HUDEP-2 (cell line): ENCODE results near the gene GDNF.
"Not testable (repeated sequence)": the region's sequence is repeated elsewhere in the genome, so short reads cannot be mapped to it uniquely, and the experiment has no call there.

Experiments used
- DNase-seq, 76 experiments: peaks; one replicate each; lab custom pipeline; 2025; ENCODE audit not compliant: unreplicated experiment in 76 of 76; lab: John Stamatoyannopoulos, UW

The GDNF gene

DNA sequence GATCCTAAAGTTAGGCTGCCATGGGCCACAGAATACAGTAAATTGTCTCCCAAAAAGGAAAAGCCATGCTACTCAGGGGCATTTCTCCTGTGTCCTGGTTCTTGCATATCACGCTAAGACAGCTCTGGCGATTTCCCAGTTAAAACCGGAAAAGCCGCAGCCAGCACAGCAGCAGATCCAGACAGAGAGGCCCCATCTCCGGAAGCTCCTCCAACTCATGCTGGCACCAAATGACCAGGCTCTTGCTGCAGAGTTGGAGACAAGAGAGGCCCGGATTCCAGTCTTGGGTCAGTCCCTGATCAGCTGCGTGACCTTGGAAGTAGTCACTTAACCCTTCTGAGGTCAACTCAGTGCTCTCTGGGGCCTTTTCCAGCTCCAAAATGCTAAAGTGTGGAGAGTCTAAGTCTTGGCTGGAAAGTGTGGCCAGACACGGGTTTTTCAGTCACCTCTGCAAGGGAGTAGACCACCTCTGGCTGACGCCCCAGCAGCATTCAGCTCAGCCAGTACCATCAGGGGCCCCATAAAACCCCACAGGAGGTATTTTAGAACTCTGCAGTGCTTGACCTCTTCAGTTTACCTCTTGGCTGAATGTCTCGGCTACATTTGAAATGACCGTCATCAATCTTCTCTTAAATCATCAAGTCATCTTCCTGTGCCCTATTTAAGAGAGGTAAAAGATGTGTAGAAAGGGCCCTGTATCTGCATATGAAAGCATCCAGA, 16.2 kb downstream of the GDNF start:
- no peak for DNase-seq

DNA sequence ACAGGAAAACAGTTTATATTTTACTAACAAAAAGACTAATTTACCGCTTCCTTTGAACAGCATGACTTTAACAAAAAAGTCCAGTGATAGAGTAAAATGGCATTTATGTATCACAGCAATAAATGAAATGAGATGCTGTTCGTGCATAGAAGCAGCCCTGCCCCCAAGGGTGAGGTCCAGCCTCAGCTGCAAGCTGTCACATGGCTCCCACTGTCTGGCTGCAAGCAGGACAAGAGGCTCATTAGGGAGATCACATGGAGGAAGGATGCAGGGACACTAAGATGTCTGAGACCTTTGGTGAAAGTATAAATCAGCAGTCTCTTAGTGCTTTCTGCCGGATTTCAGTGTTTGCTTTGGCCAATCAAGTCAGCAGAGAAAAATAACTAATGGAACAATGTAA, 23.0 kb downstream of the GDNF start:
- no peak for DNase-seq

DNA sequence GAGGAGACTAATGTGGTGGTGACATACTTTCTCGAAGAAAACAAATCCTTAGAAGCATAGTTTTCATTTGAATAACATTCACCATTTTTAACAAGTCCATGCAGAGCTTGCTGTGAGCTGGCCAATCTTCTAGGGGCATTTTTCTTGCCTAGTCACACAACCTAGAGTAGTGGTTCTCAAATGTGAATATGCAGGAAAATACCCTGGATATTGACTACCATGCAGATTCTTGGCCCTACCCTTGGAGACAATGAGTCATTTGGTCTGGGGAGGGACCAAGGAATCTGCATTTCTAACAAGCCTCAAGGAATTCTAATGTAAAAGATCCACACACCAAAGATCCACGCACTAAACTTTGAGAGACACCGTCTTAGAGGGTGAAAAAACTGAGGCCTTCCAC, 23.5 kb downstream of the GDNF start:
- no peak for DNase-seq

DNA sequence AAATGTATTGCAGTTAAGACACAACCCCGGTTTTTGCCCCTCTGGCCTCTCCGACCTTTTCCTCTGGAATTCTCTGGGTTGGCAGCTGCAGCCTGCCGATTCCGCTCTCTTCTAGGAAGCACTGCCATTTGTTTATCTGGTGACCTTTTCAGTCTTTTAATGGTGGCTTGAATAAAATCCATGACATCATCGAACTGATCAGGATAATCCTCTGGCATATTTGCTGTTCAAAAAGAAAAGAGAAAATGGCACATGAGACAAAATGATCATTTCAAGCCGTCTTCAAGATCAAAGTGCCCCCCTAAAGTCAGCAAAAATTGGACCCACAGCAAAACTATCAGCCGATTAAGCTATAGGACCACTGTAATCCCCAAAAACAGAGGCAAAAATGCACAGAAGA, 23.9 kb downstream of the GDNF start:
- DNase-seq, result no peak

DNA sequence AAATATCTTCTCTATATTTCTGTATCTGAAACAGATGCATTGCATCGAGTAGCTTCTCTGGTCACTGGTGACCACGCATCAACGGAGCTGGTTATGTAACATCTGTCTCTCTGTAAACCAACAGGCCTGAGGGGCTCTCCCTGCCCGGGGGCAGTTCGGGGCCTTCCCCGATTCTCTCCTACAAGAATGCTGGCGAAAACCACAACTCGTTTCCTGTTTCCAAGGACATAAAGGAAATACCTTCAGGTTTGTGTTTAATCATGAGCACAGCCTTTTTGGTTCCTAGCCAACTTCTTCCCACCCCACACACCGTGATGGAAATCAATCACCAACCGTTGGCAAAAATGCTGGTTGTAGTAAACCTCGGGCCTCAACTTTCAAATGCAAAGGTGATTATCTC, 25.1 kb downstream of the GDNF start:
- DNase-seq, result no peak

DNA sequence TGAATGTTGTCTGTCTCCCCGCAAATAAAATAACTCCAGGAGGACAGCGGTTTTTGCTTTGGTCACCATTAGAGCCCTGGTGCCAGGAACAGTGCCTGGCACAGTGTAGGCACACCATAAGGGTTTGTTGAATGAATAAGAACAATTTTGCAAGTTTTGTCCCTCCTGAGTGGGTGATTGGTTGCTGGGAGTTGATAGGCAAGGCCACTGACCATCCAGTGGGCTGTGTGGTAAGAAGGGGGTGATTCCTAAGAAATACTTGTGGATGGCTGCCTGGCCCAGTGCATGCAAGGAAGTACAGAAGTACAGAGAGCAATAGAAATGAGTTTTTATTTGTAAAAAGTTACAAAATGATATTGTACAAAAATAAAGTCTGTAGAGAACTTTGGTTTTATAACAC, 27.5 kb downstream of the GDNF start:
- no peak for DNase-seq

DNA sequence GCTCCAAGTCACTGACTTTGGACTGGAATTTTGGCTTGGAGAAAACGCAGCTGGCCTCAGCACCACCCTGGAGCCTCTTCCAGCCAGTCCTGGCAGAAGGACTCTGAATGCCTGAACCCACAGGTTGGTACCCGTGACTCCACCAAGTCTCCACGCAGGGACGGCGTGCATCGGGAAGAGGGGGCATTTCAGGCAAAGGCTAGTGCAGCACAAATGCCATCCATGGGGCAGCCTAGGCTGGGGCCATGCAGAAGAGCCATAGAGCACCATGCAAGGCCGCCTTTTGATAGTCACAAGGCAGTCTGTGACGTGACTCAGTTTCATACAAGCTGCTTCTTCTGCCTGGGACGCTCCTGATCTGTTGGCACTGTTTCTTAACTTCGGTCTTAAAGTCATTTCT, 28.0 kb downstream of the GDNF start:
- no peak for DNase-seq

DNA sequence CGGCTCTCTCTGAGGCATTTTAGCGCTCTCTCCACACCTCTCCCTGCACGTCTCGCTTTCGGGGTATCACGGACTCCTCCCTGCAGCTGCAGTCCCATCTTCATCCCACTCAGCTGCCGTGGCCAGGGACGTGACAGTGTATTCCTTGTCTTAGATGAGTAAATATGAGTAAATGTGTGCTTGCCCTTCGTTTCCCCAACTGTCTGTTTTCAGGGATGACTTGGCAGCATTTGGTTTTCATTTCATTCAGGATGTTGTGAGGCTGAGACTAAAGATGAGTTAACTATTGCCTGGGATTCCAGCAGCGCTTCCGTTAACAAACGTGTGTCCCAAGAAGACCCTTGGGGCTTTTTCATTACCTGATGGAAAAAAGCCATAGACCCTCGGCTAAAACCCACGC, 29.5 kb downstream of the GDNF start:
- no peak for DNase-seq

DNA sequence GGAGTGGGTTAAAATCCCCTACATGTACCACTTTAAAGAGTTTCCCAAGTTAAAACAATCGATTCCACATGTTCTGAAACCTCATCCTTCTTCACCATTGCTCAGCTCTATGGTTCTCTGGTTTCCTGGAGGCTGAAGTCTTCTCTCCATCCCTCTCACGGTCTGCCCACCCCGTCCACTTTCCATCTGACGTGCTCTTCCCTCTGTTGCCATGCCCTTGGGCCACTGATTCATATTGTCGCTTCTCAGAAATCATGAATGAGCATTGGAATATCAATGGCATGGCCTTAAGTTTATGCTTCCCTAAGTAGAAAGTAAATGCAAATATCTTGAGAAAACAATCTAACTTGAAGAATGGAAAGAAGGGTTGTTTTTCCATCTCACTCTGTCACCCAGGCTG, 30.9 kb downstream of the GDNF start:
- DNase-seq, result no peak

DNA sequence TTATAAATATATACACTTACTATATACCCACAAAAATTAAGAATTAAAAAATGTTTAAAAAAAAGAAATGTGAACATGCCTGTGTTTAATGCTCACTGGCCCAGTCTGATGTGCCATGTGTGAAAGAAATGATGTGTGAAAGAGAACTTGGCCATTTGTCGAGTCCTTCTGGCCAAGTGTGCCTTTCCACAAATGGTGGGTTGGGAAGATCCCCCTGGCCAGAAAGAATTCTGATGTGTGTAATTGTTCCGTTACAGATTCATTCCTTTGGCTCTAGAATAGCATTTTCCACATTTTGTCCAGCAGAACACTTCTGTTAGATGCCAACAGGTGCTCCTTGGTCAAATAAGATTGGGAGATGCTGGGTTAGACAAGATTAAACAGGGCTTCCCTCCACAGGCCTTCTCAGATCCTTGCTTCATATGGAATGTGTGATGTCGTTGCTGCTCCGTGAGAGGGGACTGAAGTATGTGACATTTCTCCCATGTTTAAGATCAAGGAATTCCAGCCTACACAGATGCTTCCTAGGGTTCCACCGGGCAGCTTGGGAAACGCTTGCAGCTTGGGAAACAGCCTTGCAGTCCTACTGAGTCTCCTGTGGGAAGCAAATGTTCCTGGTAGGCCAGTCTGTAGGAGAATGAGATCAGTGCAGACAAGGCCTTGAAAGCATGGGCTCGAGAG, 32.1 kb downstream of the GDNF start:
- peak in 5 of 76 experiments; percentile 3 to 34 (median 10) for DNase-seq

DNA sequence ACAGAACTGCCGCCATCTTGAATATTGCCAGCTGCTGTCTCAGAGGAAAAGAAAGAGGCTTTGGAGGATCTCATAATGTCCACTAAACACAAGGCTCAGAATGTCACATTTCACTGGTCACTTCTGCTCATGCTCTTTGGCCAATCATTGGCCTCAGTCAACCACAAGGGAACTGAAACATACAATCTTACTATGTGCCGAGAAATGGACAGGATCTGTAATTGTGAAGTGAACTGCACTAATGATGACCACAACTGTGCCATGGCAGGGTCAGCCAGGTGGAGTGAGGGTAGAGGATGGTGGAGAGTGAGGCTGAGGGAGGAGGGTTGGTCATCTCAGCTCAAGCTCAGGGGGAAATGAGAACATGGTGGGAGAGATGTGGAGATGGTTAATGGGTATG, 32.8 kb downstream of the GDNF start:
- DNase-seq, result no peak

DNA sequence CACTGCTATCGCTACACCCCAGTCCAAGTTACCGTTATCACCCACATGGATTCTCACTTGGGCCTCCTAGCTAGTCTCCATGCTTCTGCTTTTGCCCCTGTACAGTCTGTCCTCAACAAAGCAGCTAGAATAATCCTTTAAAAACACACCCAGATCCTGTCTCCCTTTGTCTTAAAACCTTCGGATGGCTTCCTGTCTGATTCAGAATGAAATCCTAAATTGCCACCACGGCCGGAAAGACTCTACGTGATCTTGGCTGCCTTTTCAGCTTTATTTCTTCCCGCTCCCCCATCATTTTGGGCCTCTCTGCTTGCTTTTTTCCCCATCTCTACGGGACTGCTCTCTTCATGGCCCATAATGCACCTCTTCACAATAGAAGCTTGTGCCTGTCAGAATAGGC, 33.4 kb downstream of the GDNF start:
- no peak for DNase-seq

DNA sequence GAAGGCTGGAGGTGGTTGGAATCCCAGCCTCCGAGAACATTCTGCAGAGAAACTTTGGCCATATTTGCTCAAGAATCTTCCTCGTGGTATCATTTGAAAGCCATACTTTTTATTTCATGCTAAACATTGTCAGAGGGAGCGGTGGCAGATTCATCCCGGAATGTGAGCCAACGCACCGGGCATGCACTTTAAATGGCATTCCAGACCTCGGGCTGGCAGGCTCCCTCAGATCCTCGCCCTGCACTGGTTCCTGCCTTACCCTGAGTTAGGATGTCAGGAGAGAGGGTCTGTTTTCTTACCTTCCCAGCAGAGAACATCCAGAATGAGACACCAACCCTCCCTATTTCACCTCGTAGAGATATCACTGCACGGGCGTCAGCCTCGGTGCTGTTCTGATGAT, 33.8 kb downstream of the GDNF start:
- DNase-seq, result no peak

DNA sequence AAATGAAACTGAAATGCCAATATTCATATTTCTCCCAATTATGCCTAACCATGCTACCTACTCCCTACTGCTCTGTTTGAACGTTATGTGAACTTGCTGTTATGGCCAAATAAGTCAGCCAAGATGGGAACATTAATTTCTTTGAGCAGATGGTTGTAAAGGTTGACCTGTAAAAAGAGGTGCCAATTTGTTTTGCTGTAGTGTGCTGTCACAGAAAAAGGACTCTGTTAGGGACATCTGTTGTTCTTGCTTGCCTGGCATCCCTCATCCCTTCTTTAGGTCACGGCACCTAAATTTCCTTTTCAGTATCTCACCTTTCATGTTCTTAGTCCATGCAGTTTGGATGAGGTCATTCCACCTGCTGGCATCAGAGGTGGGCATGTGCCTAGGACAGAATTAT, 35.4 kb downstream of the GDNF start:
- no peak for DNase-seq

DNA sequence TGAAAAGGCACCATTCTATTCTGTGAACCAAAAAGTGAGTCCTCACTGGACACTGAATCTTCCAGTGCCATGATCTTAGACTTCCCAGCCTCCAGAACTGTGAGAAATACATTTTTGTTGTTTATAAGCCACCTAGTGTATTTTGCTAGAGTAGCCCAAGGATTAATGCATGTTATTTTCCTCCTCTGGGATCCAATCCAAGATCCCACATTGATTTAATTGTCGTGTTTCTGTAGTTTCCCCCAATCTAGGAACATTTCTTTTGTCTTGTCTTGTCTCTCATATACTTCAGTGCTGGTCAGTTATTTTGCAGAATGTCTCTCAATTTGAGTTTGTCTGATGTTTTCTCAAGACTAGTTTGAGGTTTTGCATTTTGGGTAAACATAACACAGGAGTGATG, 36.4 kb downstream of the GDNF start:
- no peak for DNase-seq

DNA sequence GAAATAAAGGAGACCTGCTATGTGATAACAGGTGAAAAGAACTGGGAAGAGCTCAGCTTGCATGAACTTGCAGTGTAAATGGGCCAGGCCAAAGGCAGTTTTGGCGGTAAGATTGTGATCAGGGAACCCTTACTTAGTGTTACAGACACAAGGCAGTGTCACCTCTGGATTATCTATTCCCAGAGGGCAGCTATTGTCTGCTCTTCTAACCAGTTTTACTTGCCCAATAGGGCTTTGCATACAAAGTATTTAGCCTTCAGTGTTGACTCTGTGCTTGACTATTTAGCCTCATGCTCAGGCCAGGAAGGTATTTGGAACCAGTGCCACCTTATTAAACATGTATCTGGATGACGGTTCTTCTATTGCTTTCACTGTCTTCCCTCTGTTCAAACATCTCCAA, 38.3 kb downstream of the GDNF start:
- DNase-seq, result no peak

DNA sequence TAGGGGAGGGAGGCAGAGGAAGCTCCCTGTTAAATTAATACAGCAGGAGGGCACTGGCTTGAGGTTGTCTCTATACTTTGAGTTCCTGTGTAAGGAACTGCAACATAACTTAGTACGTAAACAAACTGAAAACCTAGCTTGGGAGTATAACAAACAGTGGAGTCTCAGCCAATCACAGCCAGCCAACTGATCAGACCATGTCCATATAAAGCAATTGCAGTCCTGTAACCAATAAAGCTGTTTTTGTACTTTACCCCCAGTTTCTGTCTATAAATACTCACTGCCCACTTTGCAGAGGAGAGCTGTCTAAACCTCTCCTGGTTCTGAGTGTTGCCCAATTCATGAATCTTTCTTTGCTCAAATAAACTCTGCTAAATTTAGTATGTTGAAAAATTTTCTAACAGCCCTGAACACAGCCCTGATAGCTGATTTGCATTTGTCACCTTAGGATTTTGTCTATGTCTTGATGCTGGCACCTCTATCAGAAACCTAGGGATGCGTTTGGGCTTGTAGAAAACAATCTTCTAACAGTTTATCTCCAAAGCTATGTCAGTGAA, 39.9 kb downstream of the GDNF start:
- DNase-seq, result no peak

DNA sequence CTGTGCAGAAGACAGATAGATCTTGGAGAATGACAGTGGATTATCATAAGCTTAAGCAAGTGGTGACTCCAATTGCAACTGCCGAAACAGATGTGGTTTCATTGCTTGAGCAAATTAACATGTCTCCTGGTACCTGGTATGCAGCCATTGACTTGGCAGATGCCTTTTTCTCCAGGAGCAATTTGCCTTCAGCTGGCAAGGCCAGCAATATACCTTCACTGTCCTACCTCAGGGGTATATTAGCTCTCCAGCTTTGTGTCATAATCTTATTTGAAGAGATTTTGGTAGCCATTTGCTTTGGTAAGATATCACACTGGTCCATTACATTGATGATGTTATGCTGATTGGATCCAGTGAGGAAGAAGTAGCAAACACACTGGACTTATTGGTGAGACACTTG, 43.4 kb downstream of the GDNF start:
- not testable (repeated sequence) for DNase-seq

DNA sequence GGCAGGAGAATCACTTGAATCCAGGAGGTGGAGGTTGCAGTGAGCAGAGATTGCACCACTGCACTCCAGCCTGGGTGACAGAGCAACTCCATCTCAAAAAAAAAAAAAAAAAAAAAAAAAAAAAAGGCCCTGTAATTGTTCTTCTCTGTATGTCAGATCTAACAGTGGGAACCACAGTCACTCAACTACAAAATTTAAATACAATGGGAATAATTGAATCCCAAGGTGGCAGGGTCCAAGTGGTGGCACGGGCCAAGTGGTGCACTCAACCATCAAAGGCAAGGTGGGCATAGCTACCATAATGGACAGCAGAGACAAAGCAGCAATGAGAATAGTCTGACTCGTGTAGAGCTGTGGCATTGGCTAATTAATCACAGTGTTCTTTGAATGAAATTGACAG, 44.5 kb downstream of the GDNF start:
- DNase-seq, result not testable (repeated sequence)

DNA sequence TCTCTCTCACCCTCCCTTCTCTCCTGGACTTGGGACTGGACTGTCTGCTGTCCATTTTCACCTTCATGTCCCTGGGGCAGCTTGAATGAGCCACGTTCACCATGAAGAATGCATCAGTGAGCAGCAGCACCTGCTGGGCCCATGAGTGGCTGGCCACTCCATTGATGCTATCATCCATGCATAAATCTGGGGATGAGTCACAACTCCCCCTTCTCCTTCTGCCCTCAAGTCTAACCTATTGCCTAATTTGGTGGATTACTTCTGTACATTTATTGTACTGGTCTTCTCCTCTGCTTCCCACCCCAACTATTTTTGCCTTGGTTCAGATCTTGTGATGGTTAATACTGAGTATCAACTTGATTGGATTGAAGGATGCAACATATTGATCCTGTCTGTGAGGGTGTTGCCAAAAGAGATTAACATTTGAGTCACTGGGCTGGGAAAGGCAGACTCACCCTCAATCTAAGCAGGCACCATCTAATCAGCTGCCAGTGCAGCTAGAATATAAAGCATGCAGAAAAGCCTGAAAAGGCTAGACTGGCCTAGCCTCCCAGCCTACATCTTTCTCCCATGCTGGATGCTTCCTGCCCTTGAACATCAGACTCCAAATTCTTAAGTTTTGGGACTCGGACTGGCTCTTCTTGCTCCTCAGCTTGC, 46.7 kb downstream of the GDNF start:
- DNase-seq, result no peak

DNA sequence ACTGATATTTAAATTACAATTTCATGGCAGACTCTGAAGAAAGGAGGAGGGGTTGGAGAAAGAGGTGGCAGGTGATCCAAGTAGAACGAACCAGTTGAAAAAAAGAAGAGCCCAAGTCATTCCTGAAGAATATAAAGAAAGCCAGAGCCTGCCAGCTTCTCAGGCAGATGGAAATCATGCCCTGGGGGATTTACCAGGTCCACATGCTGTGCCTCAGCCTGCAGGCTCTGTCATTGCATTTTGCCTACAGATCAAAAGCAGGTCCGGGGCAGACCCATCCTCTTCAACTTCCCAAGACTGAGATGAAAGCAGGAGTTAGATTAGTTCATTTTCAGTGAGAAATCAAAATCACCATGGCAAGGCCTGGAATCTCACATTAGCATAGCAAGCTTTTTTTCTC, 48.5 kb downstream of the GDNF start:
- no peak for DNase-seq

DNA sequence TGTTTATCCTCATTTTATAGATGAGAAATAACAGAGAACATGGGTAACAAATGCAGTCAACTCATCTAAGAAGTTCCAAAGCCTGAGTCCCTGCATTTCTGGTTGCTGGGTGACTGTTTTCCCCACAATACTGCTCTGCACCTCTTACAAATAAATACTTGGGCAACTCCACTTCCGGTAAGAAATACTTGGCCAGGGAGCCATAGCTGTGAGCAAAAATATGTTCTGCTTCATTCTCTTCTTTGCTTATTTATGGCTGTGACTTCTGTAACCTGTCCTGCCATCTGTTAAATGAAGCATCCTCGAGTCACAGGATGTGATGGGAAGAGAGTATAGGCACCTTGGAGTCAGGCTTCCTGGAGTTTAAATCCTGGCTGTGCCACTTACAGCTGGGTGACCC, 49.9 kb downstream of the GDNF start:
- no peak for DNase-seq
